K562 (cell line): Measurements from ENCODE around the gene NDUFA5. TPM values are rescaled to one million over a fixed set of nuclear protein-coding genes. Genes with fewer than 3 reads are reported as not detected.

Experiments
- ATAC-seq: fragments of 200-7000 bp; cut with Tn5 transposase; 3 replicates; pipeline ENCODE4 v1.9.1; 2020; ENCODE audit warnings: moderate library complexity
- BruUV-seq: library from RNA; stranded (reverse); fragments of 400-500 nt; replicated peaks from 2 replicates; lab custom pipeline; 2021; lab: Mats Ljungman, UMichigan
- CTCF ChIA-PET: fragments of 300-600 bp; formaldehyde crosslinking; extraction: SDS; loops from one replicate; lab custom pipeline; 2021; ENCODE audit warnings: low intra/inter-chr PET ratio; lab: Yijun Ruan, JAX
- POLR2A ChIA-PET: fragments of 300-600, 350-650 bp; sonication (Branson Sonifier 250); formaldehyde crosslinking; extraction: SDS; loops from one replicate; lab custom pipeline; 2021; ENCODE audit warnings: antibody characterized with exemption, inconsistent platforms; lab: Yijun Ruan, JAX
- DNase-seq, 4 experiments: peaks; one replicate each; pipeline versions ENCODE4 v3.0.0 to v3.0.0-alpha.2; 2011 to 2018; ENCODE audit warnings: low spot score in 3 of 4, mixed read lengths in 3 of 4; ENCODE audit errors: extremely low read depth in 1 of 4
- FAIRE-seq: peaks from 2 replicates; lab custom pipeline; 2011; peaks lifted over from hg19 to GRCh38; lab: Jason Lieb, UNC
- H2AFZ ChIP-seq: 2 replicates; pipeline ENCODE4 v1.6.0; 2011; ENCODE audit warnings: low read depth, low read length, control low read depth, inconsistent platforms
- H3K27ac ChIP-seq: fragments of 200-600 bp; 3 replicates; pipeline ENCODE4 v1.8.0; 2011; ENCODE audit warnings: low read depth, mild to moderate bottlenecking, control low read depth, inconsistent platforms, low read length, moderate library complexity, mixed read lengths; ENCODE audit errors: extremely low read depth
- H3K27me3 ChIP-seq, 2 experiments: fragments of 300-600 bp in 1 of 2; 2 replicates in 1 of 2; 3 replicates in 1 of 2; pipeline versions ENCODE4 v1.6.0 to v1.8.0; 2011; ENCODE audit warnings: inconsistent platforms in 2 of 2, low read length in 2 of 2, mild to moderate bottlenecking in 1 of 2, mixed read lengths in 1 of 2, moderate library complexity in 1 of 2; ENCODE audit not compliant: control insufficient read depth in 2 of 2, insufficient read depth in 2 of 2
- H3K36me3 ChIP-seq: fragments of 300-600 bp; 3 replicates; pipeline ENCODE4 v1.8.0; 2011; ENCODE audit warnings: mild to moderate bottlenecking, low read length, inconsistent platforms; ENCODE audit not compliant: control insufficient read depth, insufficient read depth
- H3K4me1 ChIP-seq, 2 experiments: fragments of 200-600 bp in 1 of 2; replicated peaks in 1 of 2; 2 replicates in 1 of 2; 3 replicates in 1 of 2; pipeline versions ENCODE4 v1.5.1 to v1.8.0; 2011; ENCODE audit warnings: inconsistent platforms in 2 of 2, low read length in 2 of 2, mild to moderate bottlenecking in 1 of 2, mixed read lengths in 1 of 2, moderate library complexity in 1 of 2; ENCODE audit not compliant: control insufficient read depth in 2 of 2, insufficient read depth in 2 of 2
- H3K4me2 ChIP-seq: 2 replicates; pipeline ENCODE4 v1.6.1; 2011; ENCODE audit warnings: low read length, control low read depth, inconsistent platforms, mixed read lengths; ENCODE audit not compliant: insufficient read depth
- H3K4me3 ChIP-seq: fragments of 200-600 bp; sonication (generic), shearing (Covaris generic); 2 replicates; pipeline ENCODE4 v1.5.1; 2016; ENCODE audit warnings: control low read depth, inconsistent platforms
- H3K79me2 ChIP-seq: fragments of 200-600 bp; 3 replicates; pipeline ENCODE4 v1.8.0; 2011; ENCODE audit warnings: low read length, inconsistent platforms; ENCODE audit not compliant: control insufficient read depth, insufficient read depth
- H3K9ac ChIP-seq, 2 experiments: 2 replicates each; pipeline versions ENCODE4 v1.6.0 to v1.6.1; 2011; ENCODE audit warnings: low read depth in 2 of 2, low read length in 2 of 2, control low read depth in 1 of 2, inconsistent platforms in 1 of 2, mild to moderate bottlenecking in 1 of 2, mixed read lengths in 1 of 2; ENCODE audit not compliant: insufficient read depth in 1 of 2
- H3K9me1 ChIP-seq: one replicate; pipeline ENCODE4 v1.6.0; 2011; ENCODE audit warnings: inconsistent platforms, mild to moderate bottlenecking, low read length, moderate library complexity; ENCODE audit not compliant: control insufficient read depth, insufficient read depth
- H3K9me3 ChIP-seq: replicated peaks from 2 replicates; pipeline ENCODE4 v1.5.1; 2011; ENCODE audit warnings: low read depth, low read length, inconsistent platforms; ENCODE audit not compliant: control insufficient read depth, insufficient read depth
- H4K20me1 ChIP-seq: replicated peaks from 2 replicates; pipeline ENCODE4 v1.6.1; 2011; ENCODE audit warnings: low read length, inconsistent platforms, mixed read lengths; ENCODE audit not compliant: control insufficient read depth, insufficient read depth
- CBX1 ChIP-seq: sonication (generic); IDR thresholded peaks from 2 replicates; pipeline ENCODE4 v1.6.1; 2016; ENCODE audit warnings: antibody characterized with exemption, low read depth, mild to moderate bottlenecking
- CBX3 ChIP-seq, 2 experiments: IDR thresholded peaks; 1 replicate in 1 of 2; 2 replicates in 1 of 2; pipeline ENCODE4 v1.6.1; 2012; ENCODE audit warnings: inconsistent platforms in 2 of 2, low read length in 2 of 2, borderline replicate concordance in 1 of 2, control low read depth in 1 of 2
- CHD4 ChIP-seq: fragments of 200-600 bp; sonication (generic); IDR thresholded peaks from 3 replicates; pipeline ENCODE4 v1.6.1; 2012; ENCODE audit warnings: low read depth, mild to moderate bottlenecking, mixed read lengths, low read length, inconsistent platforms; ENCODE audit not compliant: insufficient read depth, insufficient replicate concordance, poor library complexity, severe bottlenecking
- FOXJ2 ChIP-seq: fragments of 200-800 bp; sonication (Bioruptor generic); IDR thresholded peaks from 2 replicates; pipeline ENCODE4 v1.6.1; 2016; ENCODE audit warnings: missing genetic modification characterization, missing compliant biosample characterization
- HLTF ChIP-seq: fragments of 450-650 bp; IDR thresholded peaks from 2 replicates; pipeline ENCODE4 v1.6.1; 2016
- NR0B1 ChIP-seq: fragments of 450-650 bp; IDR thresholded peaks from one replicate; pipeline ENCODE4 v1.6.1; 2018; ENCODE audit warnings: mild to moderate bottlenecking, moderate library complexity; ENCODE audit not compliant: partially characterized antibody
- RFX7 ChIP-seq: fragments of 250-450 bp; sonication (Bioruptor Pico); IDR thresholded peaks from 2 replicates; pipeline ENCODE4 v1.5.1; 2021; ENCODE audit warnings: mild to moderate bottlenecking
- RHOXF2B ChIP-seq: fragments of 250-450 bp; sonication (Bioruptor Pico); conservative IDR thresholded peaks from 2 replicates; pipeline ENCODE4 v1.5.1; 2021
- TEAD2 ChIP-seq: fragments of 450-650 bp; IDR thresholded peaks from 2 replicates; pipeline ENCODE4 v1.6.1; 2016; ENCODE audit warnings: missing genetic modification characterization, control low read depth, missing compliant biosample characterization
- THRB ChIP-seq: fragments of 450-650 bp; formaldehyde crosslinking; conservative IDR thresholded peaks from 2 replicates; pipeline ENCODE4 v1.4.0; 2022; ENCODE audit warnings: mild to moderate bottlenecking, missing genetic modification characterization
- U2AF2 ChIP-seq: fragments of 200-400 bp; formaldehyde crosslinking; optimal IDR thresholded peaks from 2 replicates; pipeline ENCODE3; 2017; ENCODE audit warnings: low read depth, mild to moderate bottlenecking, low read length
- ZNF224 ChIP-seq: sonication (generic); formaldehyde crosslinking; IDR thresholded peaks from 2 replicates; pipeline ENCODE4 v1.8.0; 2022; ENCODE audit warnings: mild to moderate bottlenecking, missing genetic modification reagents
- ZNF384 ChIP-seq: IDR thresholded peaks from 2 replicates; pipeline ENCODE4 v1.6.1; 2012; ENCODE audit warnings: low read depth, low read length, improper control_type of control experiment
- ZNF609 ChIP-seq: sonication (generic); formaldehyde crosslinking; IDR thresholded peaks from 2 replicates; pipeline ENCODE4 v1.8.1; 2023; ENCODE audit warnings: missing genetic modification reagents, mild to moderate bottlenecking, borderline replicate concordance
- ZSCAN29 ChIP-seq: fragments of 450-650 bp; IDR thresholded peaks from 2 replicates; pipeline ENCODE4 v1.6.1; 2017
- WGBS: fragments of 100-300 bp; shearing (Covaris generic); methylation state at CpG from one replicate; pipeline ENCODE4 v1.1.6; 2016; ENCODE audit warnings: low coverage, mixed read lengths; ENCODE audit not compliant: insufficient coverage; ENCODE audit errors: missing lambda C conversion rate; 5-methylcytosine and 5-hydroxymethylcytosine counted together
- in situ Hi-C: fragments of 300-500 bp; cut with MboI; formaldehyde crosslinking; loops from 4 replicates; pipeline ENCODE4 v1.15.0; 2018; ENCODE audit warnings: inconsistent platforms, mixed read lengths
- intact Hi-C: fragments of 100-400 bp; cut with micrococcal nuclease; formaldehyde crosslinking; loops from 2 replicates; pipeline ENCODE4 v1.14.2; 2022
- polyA plus RNA-seq, 8 experiments: library from polyadenylated mRNA; depleted of rRNA in 4 of 8; stranded (reverse) in 5 of 8; unstranded in 3 of 8; fragments of >200 nt; fragmentation: Nextera tagmentation in 2 of 8; fragmentation: Illumina TruSeq in 1 of 8; extraction: Ambion mirVana in 2 of 8; extraction: Trizol in 1 of 8; gene quantifications; 2 replicates each; pipeline versions ENCODE4 v1.2.1 to v1.2.3, GENCODE V29; 2011 to 2014; ENCODE audit warnings: inconsistent platforms in 1 of 8, missing spikeins in 1 of 8
- total RNA-seq, 7 experiments: library from RNA; depleted of rRNA in 6 of 7; stranded (reverse); fragments of >200 nt in 6 of 7; fragmentation: Illumina TruSeq in 2 of 7; extraction: Trizol in 2 of 7; gene quantifications; 2 replicates each; pipeline versions ENCODE4 v1.2.1 to v1.2.3, GENCODE V29; 2011 to 2021; ENCODE audit warnings: low replicate concordance in 1 of 7

NDUFA5 gene
- total and polyA plus RNA-seq, 9 of the 15 experiments (the other 6 are each of a cell fraction or from before 2014, with no cell fraction given) = 155 to 677 (median 269) TPM

GRCh38 chr7:123588376-123588775 is 30.8 kb upstream of the NDUFA5 start:
- in situ Hi-C loops = no loop called here
- DNase-seq = no peak
- H3K9ac ChIP-seq = no peak overlapping the region
- POLR2A ChIA-PET = no interaction called here
- intact Hi-C loops = no loop called here
- WGBS = 3% methylated on average over 2 of the region's 2 CpGs
- H2AFZ ChIP-seq = no peak overlapping the region
- FAIRE-seq = no peak
- no peaks in the 10 kb centered on the region for H3K36me3 ChIP-seq
- H3K4me2 ChIP-seq = no peak overlapping the region
- H3K27ac ChIP-seq = no peak overlapping the region
- H3K27me3 ChIP-seq = no peaks in the 10 kb centered on the region
- no peaks in the 10 kb centered on the region for H3K9me3 ChIP-seq
- no TSS peak for BruUV-seq
- H3K4me1 ChIP-seq = no peaks in the 10 kb centered on the region
- ATAC-seq = no peak
- H3K4me3 ChIP-seq = no peak overlapping the region
- no peaks in the 10 kb centered on the region for H4K20me1 ChIP-seq
- CTCF ChIA-PET = no interaction called here
- no peaks in the 10 kb centered on the region for H3K79me2 ChIP-seq
- H3K9me1 ChIP-seq = no peaks in the 10 kb centered on the region
- TF ChIP-seq ZNF224 (CRISPR knock-in tag) (no peak), CBX3 (IDR thresholded peaks at IDR 0.05; ENCODE audit: borderline replicate concordance in 1 of 2, low read length in 2 of 2) (no peak), FOXJ2 (tag) (no peak), RHOXF2B (CRISPR knock-in tag) (no peak), RFX7 (CRISPR knock-in tag) (no peak), CHD4 (no peak), ZNF609 (CRISPR knock-in tag) (no peak), ZNF384 (no peak), NR0B1 (no peak), ZSCAN29 (no peak), HLTF (peak; percentile 74; the same call in 1 of the 2 replicates), CBX1 (no peak), TEAD2 (tag) (no peak), THRB (0 out of 2 replicates have a peak, but pooled peaks have one; percentile 46), U2AF2 (no peak)
